ENCODE data around the gene SLC6A18. TPM values are rescaled to one million over a fixed set of nuclear protein-coding genes. Genes with fewer than 3 reads are reported as not detected.
"Not testable (repeated sequence)": the region's sequence is repeated elsewhere in the genome, so short reads cannot be mapped to it uniquely, and the experiment has no call there.

The SLC6A18 gene
- total RNA-seq, 2 donors from 2014 or later, result not detected

GRCh38 chr5:1226839-1227581 lies 1.8 kb downstream of the SLC6A18 start:
- Histone ChIP-seq H3K9me3 (no peaks in the 10 kb centered on the region), H3K4me3 (no peak overlapping the region), H3K4me1 (no peaks in the 10 kb centered on the region), H3K27me3 (no peaks in the 10 kb centered on the region), H3K27ac (no peak overlapping the region), H3K36me3 (replicated peaks in 1 of 2; ENCODE audit: insufficient read depth in 1 of 2, low read depth in 2 of 2) (no peaks in the 10 kb centered on the region)
- ATAC-seq (no peak), DNase-seq (no peak)
- TF ChIP-seq POLR2A (IDR thresholded peaks at IDR 0.05), result no peak
- TF ChIP-seq, protein P1, sequence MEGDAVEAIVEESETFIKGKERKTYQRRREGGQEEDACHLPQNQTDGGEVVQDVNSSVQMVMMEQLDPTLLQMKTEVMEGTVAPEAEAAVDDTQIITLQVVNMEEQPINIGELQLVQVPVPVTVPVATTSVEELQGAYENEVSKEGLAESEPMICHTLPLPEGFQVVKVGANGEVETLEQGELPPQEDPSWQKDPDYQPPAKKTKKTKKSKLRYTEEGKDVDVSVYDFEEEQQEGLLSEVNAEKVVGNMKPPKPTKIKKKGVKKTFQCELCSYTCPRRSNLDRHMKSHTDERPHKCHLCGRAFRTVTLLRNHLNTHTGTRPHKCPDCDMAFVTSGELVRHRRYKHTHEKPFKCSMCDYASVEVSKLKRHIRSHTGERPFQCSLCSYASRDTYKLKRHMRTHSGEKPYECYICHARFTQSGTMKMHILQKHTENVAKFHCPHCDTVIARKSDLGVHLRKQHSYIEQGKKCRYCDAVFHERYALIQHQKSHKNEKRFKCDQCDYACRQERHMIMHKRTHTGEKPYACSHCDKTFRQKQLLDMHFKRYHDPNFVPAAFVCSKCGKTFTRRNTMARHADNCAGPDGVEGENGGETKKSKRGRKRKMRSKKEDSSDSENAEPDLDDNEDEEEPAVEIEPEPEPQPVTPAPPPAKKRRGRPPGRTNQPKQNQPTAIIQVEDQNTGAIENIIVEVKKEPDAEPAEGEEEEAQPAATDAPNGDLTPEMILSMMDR (IDR thresholded peaks at IDR 0.05), result no peak
- intact Hi-C loops (cut with DNase I), result no loop called here
- WGBS, 2 donors, result 79 to 88% methylated on average over 42 to 49 of the region's 50 CpGs

DNA sequence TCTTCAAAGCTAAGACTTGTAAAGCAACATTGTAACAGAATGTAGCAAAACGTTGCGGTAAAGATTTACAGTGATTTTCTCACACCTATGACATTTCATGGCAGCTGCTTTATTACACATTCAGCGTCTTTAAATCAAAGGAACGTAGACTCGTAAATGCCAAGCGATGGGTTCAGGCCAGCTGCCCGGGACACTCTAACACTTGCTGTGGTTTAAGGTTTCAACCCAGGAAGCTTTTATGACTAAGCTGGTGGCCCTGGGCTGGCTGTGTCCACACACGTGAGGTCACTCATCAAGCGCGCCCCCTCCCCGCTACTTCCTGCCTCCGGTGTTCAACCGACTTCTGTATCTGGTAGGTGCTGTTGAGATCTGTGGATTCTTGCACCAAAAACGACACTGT lies 2.5 kb downstream of the SLC6A18 start:
- Histone ChIP-seq H3K36me3 (replicated peaks in 1 of 2; ENCODE audit: insufficient read depth in 1 of 2, low read depth in 2 of 2) (no peaks in the 10 kb centered on the region), H3K27ac (no peak overlapping the region), H3K27me3 (no peaks in the 10 kb centered on the region), H3K4me3 (no peak overlapping the region), H3K4me1 (no peaks in the 10 kb centered on the region), H3K9me3 (no peaks in the 10 kb centered on the region)
- DNase-seq (peak in 3 of 4 donors; percentile 30 to 67 (median 51)), ATAC-seq (no peak)
- 31 to 38% methylated on average over 14 of the region's 14 CpGs for WGBS, 2 donors
- TF ChIP-seq POLR2A (IDR thresholded peaks at IDR 0.05), result no peak
- TF ChIP-seq, protein P1 (IDR thresholded peaks at IDR 0.05), result no peak
- intact Hi-C loops (cut with DNase I), result no loop called here

- TF ChIP-seq POLR2A (IDR thresholded peaks at IDR 0.05), result no peak
- TF ChIP-seq, protein P1 (IDR thresholded peaks at IDR 0.05), result no peak
- WGBS, 2 donors, result 45 to 51% methylated on average over 15 of the region's 15 CpGs
- Histone ChIP-seq H3K4me1 (no peaks in the 10 kb centered on the region), H3K27me3 (no peaks in the 10 kb centered on the region), H3K27ac (no peak overlapping the region), H3K9me3 (no peaks in the 10 kb centered on the region), H3K36me3 (replicated peaks in 1 of 2; ENCODE audit: insufficient read depth in 1 of 2, low read depth in 2 of 2) (no peaks in the 10 kb centered on the region), H3K4me3 (no peak overlapping the region)
- intact Hi-C loops (cut with DNase I), result no loop called here
- no peak for DNase-seq
- no peak for ATAC-seq
Observed at GRCh38 chr5:1228120-1228519, 2.9 kb downstream of the SLC6A18 start.

DNA sequence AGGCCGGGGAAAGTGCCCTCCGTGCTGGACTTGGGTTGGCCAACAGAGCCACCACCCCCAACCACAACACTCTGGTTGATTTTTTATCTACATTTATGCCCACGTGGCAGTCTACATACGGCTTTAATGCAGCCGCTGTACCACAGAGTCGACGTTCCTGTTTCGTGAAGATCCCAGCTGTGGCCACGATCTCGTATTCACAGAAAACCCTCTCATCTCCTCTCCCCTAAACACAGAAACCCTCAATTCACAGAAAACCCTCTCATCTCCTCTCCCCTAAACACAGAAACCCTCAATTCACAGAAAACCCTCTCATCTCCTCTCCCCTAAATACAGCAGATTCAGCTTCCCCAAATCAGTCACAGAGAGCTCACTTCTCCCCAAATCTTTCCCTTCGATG lies 3.8 kb downstream of the SLC6A18 start:
- ATAC-seq; intact Hi-C loops (cut with DNase I); H3K36me3 ChIP-seq (replicated peaks in 1 of 2; ENCODE audit: insufficient read depth in 1 of 2, low read depth in 2 of 2); DNase-seq; H3K4me1 ChIP-seq; H3K27me3 ChIP-seq; H3K27ac ChIP-seq; H3K9me3 ChIP-seq; H3K4me3 ChIP-seq: not testable (repeated sequence)
- WGBS, 2 donors, result 75 to 81% methylated on average over 11 of the region's 11 CpGs

GRCh38 chr5:1229822-1230221 lies 4.6 kb downstream of the SLC6A18 start:
- intact Hi-C loops (cut with DNase I), result no loop called here
- H3K9me3 ChIP-seq, result peaks cover 0 to 2% (median 0%) of the 10 kb centered on the region in 3 donors
- no peak overlapping the region for H3K27ac ChIP-seq
- H3K27me3 ChIP-seq, result no peaks in the 10 kb centered on the region
- DNase-seq (no peak), ATAC-seq (no peak)
- 37 to 40% methylated on average over 7 of the region's 7 CpGs for WGBS, 2 donors
- no peaks in the 10 kb centered on the region for H3K4me1 ChIP-seq
- no peak for TF ChIP-seq POLR2A (IDR thresholded peaks at IDR 0.05)
- TF ChIP-seq, protein P1 (IDR thresholded peaks at IDR 0.05), result no peak
- H3K4me3 ChIP-seq, result no peak overlapping the region
- no peaks in the 10 kb centered on the region for H3K36me3 ChIP-seq (replicated peaks in 1 of 2; ENCODE audit: insufficient read depth in 1 of 2, low read depth in 2 of 2)
